GM10248 (cell line): ENCODE measurements around the gene HOXA13.

ENCODE experiments used
- CTCF ChIA-PET: fragments of 300-600 bp; sonication (Branson Sonifier 250); formaldehyde crosslinking; extraction: SDS; loops from one replicate; lab custom pipeline; 2021; ENCODE audit warnings: antibody characterized with exemption; lab: Yijun Ruan, JAX
- POLR2A ChIA-PET: fragments of 350-650 bp; sonication (Branson Sonifier 250); formaldehyde crosslinking; extraction: SDS; loops from one replicate; lab custom pipeline; 2020; ENCODE audit warnings: antibody characterized with exemption; lab: Yijun Ruan, JAX
- DNase-seq: peaks from one replicate; pipeline ENCODE4 v3.0.0; 2012; ENCODE audit errors: extremely low spot score
- TF ChIP-seq, protein P1 (sequence below): IDR thresholded peaks from 2 replicates; pipeline ENCODE4 v1.5.1; 2012; ENCODE audit warnings: mild to moderate bottlenecking, low read depth; ENCODE audit errors: extremely low read depth, missing control alignments, control extremely low read depth

The HOXA13 gene

GRCh38 chr7:27171325-27171636, 28.6 kb downstream of the HOXA13 start:
- TF ChIP-seq, protein P1, sequence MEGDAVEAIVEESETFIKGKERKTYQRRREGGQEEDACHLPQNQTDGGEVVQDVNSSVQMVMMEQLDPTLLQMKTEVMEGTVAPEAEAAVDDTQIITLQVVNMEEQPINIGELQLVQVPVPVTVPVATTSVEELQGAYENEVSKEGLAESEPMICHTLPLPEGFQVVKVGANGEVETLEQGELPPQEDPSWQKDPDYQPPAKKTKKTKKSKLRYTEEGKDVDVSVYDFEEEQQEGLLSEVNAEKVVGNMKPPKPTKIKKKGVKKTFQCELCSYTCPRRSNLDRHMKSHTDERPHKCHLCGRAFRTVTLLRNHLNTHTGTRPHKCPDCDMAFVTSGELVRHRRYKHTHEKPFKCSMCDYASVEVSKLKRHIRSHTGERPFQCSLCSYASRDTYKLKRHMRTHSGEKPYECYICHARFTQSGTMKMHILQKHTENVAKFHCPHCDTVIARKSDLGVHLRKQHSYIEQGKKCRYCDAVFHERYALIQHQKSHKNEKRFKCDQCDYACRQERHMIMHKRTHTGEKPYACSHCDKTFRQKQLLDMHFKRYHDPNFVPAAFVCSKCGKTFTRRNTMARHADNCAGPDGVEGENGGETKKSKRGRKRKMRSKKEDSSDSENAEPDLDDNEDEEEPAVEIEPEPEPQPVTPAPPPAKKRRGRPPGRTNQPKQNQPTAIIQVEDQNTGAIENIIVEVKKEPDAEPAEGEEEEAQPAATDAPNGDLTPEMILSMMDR = no peak
- CTCF ChIA-PET = interaction anchor here (3.8 kb wide), 1 partner anchor 10 kb away, joined by 19 read pairs; no protein-coding TSS in a partner anchor
- POLR2A ChIA-PET = no interaction called here
- DNase-seq = no peak

DNA sequence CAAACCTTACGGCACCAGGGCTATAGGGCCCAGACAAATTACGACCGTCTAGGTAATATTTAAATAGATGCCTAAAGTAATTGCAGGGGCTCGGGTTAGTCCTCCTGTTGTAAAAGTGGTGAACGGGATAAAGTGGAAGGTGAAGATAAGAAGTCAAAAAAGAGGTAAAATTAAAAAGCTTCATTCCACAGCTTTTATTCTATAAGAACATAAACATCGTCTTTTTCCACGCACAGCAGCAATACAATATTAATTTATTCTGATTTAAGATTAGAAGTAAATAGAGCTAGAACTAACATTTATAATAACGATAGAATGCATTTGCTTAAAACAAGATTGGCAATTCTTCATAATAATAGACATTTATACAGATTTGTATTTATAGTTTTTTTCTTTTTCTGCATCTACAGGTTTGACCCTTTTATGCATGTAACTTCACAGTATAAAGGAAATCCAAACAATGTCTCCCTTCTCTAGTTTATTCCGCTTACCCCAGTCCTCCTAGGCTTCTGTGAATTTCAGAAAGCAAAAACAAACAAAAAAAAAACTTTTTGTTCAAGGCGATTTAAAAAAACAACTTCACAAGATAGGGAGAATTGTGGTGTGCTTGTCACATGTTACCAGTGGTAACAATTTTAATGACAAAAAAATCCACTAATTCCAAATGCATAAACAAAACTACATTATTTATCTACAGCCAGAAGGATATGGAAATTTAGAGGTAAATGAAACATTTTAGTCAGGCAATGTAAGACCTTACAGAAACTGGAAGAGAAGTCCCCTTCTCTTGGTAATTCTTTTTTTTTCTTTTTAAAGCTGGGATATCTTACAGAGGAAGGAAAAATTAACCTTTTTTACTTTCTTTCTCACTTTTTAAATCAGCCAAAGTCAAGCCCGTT, 29.2 kb downstream of the HOXA13 start:
- TF ChIP-seq, protein P1 = no peak
- POLR2A ChIA-PET = no interaction called here

DNA sequence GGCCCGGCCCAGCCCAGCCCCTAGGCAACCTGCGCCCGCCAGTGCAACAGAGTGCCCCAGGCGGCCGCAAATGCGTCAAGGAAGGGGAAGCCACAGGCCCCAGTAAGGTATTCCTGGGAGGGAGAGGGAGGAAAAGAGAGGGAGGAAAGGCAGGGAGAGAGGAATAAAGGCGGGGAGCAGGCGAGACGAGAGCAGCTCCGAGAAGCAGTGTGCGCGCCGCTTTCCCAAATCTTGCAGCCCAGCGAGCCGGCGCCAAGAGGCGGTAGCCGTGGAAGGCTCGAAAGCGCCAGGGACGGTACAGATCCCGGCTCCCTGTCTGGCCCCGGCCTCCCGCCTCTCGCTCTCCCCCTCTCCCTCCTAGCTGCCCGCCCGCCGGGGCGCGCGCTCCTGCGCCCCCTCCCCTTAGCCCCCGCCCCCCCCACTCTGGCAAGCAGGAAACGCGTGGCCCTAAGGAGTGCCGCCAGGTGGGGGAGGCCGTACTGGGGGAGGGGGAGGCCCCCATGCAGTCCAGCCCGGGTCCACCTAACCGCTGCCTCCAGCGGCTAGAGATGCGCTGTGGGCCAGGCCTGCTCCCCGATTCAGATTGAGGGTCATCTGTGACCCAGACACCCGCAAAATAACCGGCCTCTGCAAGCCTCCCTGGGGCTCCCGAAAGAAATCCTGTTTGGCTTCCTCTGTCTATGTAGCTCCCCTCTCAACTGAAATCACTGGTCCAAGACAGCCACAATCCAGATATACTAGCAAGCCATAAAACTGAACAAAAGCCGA, 30.0 kb downstream of the HOXA13 start:
- ChIA-PET POLR2A (no interaction called here), CTCF (interaction anchor here (3.8 kb wide), 1 partner anchor 9 kb away, joined by 19 read pairs; no protein-coding TSS in a partner anchor)
- TF ChIP-seq, protein P1 = no peak
- no peak for DNase-seq

More for the DNA sequence above, 29.2 kb downstream of the HOXA13 start:
- CTCF ChIA-PET = interaction anchor here (3.8 kb wide), 1 partner anchor 10 kb away, joined by 19 read pairs; no protein-coding TSS in a partner anchor
- no peak for DNase-seq

GRCh38 chr7:27168265-27168947, 31.5 kb downstream of the HOXA13 start:
- TF ChIP-seq, protein P1 = no peak
- CTCF ChIA-PET = interaction anchor here (1.6 to 2.0 kb wide), 3 partner anchors 9 to 486 kb away, joined by 4 to 7 read pairs (median 5); no protein-coding TSS in a partner anchor
- POLR2A ChIA-PET = no interaction called here
- DNase-seq = no peak

- CTCF ChIA-PET = interaction anchor here (1.6 to 2.0 kb wide), 3 partner anchors 8 to 486 kb away, joined by 4 to 7 read pairs (median 5); no protein-coding TSS in a partner anchor
Measured at GRCh38 chr7:27167916-27168264, 32.0 kb downstream of the HOXA13 start.

More at GRCh38 chr7:27167916-27168264, 32.0 kb downstream of the HOXA13 start:
- POLR2A ChIA-PET = no interaction called here
- DNase-seq = no peak
- TF ChIP-seq, protein P1 = no peak
